ENCODE data around the gene SLC44A5.
"Not testable (repeated sequence)": the region's sequence is repeated elsewhere in the genome, so short reads cannot be mapped to it uniquely, and the experiment has no call there.

The SLC44A5 gene

GRCh38 chr1:75484789-75485188 lies 126.1 kb downstream of the SLC44A5 start:
- Histone ChIP-seq H3K9ac (ENCODE audit: low read depth, low read length, poor library complexity, severe bottlenecking) (no peak overlapping the region), H3F3A (ENCODE audit: low read depth) (no peaks in the 10 kb centered on the region), H2AFZ (ENCODE audit: low read length) (no peak overlapping the region), H3K9me3 (ENCODE audit: insufficient read depth, low read depth, low read length) (peaks cover 3% of the 10 kb centered on the region; the same call in 1 of the 2 replicates), H4K20me1 (ENCODE audit: insufficient read depth, low read length, poor library complexity, severe bottlenecking) (no peaks in the 10 kb centered on the region), H3K4me1 (ENCODE audit: insufficient read depth, low read length, poor library complexity, severe bottlenecking) (no peaks in the 10 kb centered on the region), H3K4me3 (ENCODE audit: low read length, poor library complexity, severe bottlenecking) (no peak overlapping the region), H3K4me2 (ENCODE audit: low read depth, low read length, poor library complexity, severe bottlenecking) (no peak overlapping the region), H3K36me3 (ENCODE audit: insufficient read depth, low read length) (no peaks in the 10 kb centered on the region), H3K79me2 (ENCODE audit: insufficient read depth, low read length) (no peaks in the 10 kb centered on the region), H3K9me2 (replicated peaks; ENCODE audit: low read depth, low read length) (no peaks in the 10 kb centered on the region), H3K27me3 (ENCODE audit: insufficient read depth, low read length, poor library complexity, severe bottlenecking) (no peaks in the 10 kb centered on the region)
- no peak for TF ChIP-seq EZH2phosphoT487 (IDR thresholded peaks at IDR 0.05; ENCODE audit: borderline replicate concordance)
- TF ChIP-seq, protein P1, sequence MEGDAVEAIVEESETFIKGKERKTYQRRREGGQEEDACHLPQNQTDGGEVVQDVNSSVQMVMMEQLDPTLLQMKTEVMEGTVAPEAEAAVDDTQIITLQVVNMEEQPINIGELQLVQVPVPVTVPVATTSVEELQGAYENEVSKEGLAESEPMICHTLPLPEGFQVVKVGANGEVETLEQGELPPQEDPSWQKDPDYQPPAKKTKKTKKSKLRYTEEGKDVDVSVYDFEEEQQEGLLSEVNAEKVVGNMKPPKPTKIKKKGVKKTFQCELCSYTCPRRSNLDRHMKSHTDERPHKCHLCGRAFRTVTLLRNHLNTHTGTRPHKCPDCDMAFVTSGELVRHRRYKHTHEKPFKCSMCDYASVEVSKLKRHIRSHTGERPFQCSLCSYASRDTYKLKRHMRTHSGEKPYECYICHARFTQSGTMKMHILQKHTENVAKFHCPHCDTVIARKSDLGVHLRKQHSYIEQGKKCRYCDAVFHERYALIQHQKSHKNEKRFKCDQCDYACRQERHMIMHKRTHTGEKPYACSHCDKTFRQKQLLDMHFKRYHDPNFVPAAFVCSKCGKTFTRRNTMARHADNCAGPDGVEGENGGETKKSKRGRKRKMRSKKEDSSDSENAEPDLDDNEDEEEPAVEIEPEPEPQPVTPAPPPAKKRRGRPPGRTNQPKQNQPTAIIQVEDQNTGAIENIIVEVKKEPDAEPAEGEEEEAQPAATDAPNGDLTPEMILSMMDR (conservative IDR thresholded peaks at IDR 0.05; ENCODE audit: low read length) = no peak

- H3K9ac ChIP-seq (ENCODE audit: low read depth, low read length, poor library complexity, severe bottlenecking) = no peak overlapping the region
- no peaks in the 10 kb centered on the region for H3K79me2 ChIP-seq (ENCODE audit: insufficient read depth, low read length)
- H3K27me3 ChIP-seq (ENCODE audit: insufficient read depth, low read length, poor library complexity, severe bottlenecking) = no peaks in the 10 kb centered on the region
- H3K4me3 ChIP-seq (ENCODE audit: low read length, poor library complexity, severe bottlenecking) = no peak overlapping the region
- H2AFZ ChIP-seq (ENCODE audit: low read length) = no peak overlapping the region
- peaks cover 3% of the 10 kb centered on the region; the same call in 1 of the 2 replicates for H3K9me3 ChIP-seq (ENCODE audit: insufficient read depth, low read depth, low read length)
- H3K9me2 ChIP-seq (replicated peaks; ENCODE audit: low read depth, low read length) = no peaks in the 10 kb centered on the region
- H3K36me3 ChIP-seq (ENCODE audit: insufficient read depth, low read length) = no peaks in the 10 kb centered on the region
- no peaks in the 10 kb centered on the region for H3K4me1 ChIP-seq (ENCODE audit: insufficient read depth, low read length, poor library complexity, severe bottlenecking)
- no peaks in the 10 kb centered on the region for H3F3A ChIP-seq (ENCODE audit: low read depth)
- H3K4me2 ChIP-seq (ENCODE audit: low read depth, low read length, poor library complexity, severe bottlenecking) = no peak overlapping the region
- no peak for TF ChIP-seq EZH2phosphoT487 (IDR thresholded peaks at IDR 0.05; ENCODE audit: borderline replicate concordance)
- TF ChIP-seq, protein P1 (conservative IDR thresholded peaks at IDR 0.05; ENCODE audit: low read length) = no peak
- no peaks in the 10 kb centered on the region for H4K20me1 ChIP-seq (ENCODE audit: insufficient read depth, low read length, poor library complexity, severe bottlenecking)
These were observed 128.0 kb downstream of the SLC44A5 start for GRCh38 chr1:75482951-75483350.

GRCh38 chr1:75476486-75476885 lies 134.4 kb downstream of the SLC44A5 start:
- not testable (repeated sequence) for H3K27me3 ChIP-seq (ENCODE audit: insufficient read depth, low read length, poor library complexity, severe bottlenecking); H3K9me2 ChIP-seq (replicated peaks; ENCODE audit: low read depth, low read length); H3K4me2 ChIP-seq (ENCODE audit: low read depth, low read length, poor library complexity, severe bottlenecking); H3K4me1 ChIP-seq (ENCODE audit: insufficient read depth, low read length, poor library complexity, severe bottlenecking); H3K9me3 ChIP-seq (ENCODE audit: insufficient read depth, low read depth, low read length); H3F3A ChIP-seq (ENCODE audit: low read depth); H3K79me2 ChIP-seq (ENCODE audit: insufficient read depth, low read length); H2AFZ ChIP-seq (ENCODE audit: low read length); H3K36me3 ChIP-seq (ENCODE audit: insufficient read depth, low read length); H3K4me3 ChIP-seq (ENCODE audit: low read length, poor library complexity, severe bottlenecking); H4K20me1 ChIP-seq (ENCODE audit: insufficient read depth, low read length, poor library complexity, severe bottlenecking); H3K9ac ChIP-seq (ENCODE audit: low read depth, low read length, poor library complexity, severe bottlenecking)

DNA sequence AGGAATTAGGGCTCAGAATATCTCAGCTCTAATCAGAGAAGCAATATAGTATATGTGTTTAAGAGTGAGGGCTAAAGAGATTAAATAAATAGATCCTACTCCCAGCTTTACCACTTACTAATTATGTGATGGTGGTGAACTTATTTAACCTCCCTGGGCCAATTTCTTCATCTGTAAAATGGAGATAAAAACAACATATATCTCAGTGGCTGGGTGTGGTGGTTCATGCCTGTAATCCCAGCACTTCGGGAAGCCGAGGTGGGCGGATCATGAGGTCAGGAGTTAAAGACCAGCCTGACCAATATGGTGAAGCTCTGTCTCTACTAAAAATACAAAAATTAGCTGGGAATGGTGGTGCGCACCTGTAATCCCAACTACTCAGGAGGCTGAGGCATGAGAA lies 135.2 kb downstream of the SLC44A5 start:
- Histone ChIP-seq H4K20me1 (ENCODE audit: insufficient read depth, low read length, poor library complexity, severe bottlenecking) (no peaks in the 10 kb centered on the region), H3K36me3 (ENCODE audit: insufficient read depth, low read length) (no peaks in the 10 kb centered on the region), H3F3A (ENCODE audit: low read depth) (no peaks in the 10 kb centered on the region), H3K27me3 (ENCODE audit: insufficient read depth, low read length, poor library complexity, severe bottlenecking) (no peaks in the 10 kb centered on the region), H3K9me3 (ENCODE audit: insufficient read depth, low read depth, low read length) (no peaks in the 10 kb centered on the region), H2AFZ (ENCODE audit: low read length) (no peak overlapping the region), H3K4me2 (ENCODE audit: low read depth, low read length, poor library complexity, severe bottlenecking) (no peak overlapping the region), H3K9ac (ENCODE audit: low read depth, low read length, poor library complexity, severe bottlenecking) (no peak overlapping the region), H3K79me2 (ENCODE audit: insufficient read depth, low read length) (no peaks in the 10 kb centered on the region), H3K4me3 (ENCODE audit: low read length, poor library complexity, severe bottlenecking) (no peak overlapping the region), H3K4me1 (ENCODE audit: insufficient read depth, low read length, poor library complexity, severe bottlenecking) (no peaks in the 10 kb centered on the region), H3K9me2 (replicated peaks; ENCODE audit: low read depth, low read length) (no peaks in the 10 kb centered on the region)
- TF ChIP-seq, protein P1 (conservative IDR thresholded peaks at IDR 0.05; ENCODE audit: low read length) = no peak
- TF ChIP-seq EZH2phosphoT487 (IDR thresholded peaks at IDR 0.05; ENCODE audit: borderline replicate concordance) = no peak
